Activated CD4-positive, alpha-beta T cell treated with anti-CD3 and anti-CD28 coated beads, Interleukin-2, Interleukin-4, amounts not matched to agents 100 ng/mL and 50 ng/mL, durations not matched to agents 16 hours and 8 hours (primary cell): ENCODE measurements around the gene VAMP2.

Experiments
- DNase-seq: peaks from one replicate; pipeline ENCODE4 v3.0.0-alpha.2; 2020; ENCODE audit warnings: low spot score

Gene VAMP2

GRCh38 chr17:8122924-8123694 lies 39.6 kb downstream of the VAMP2 start:
- DNase-seq = peak; percentile 68

GRCh38 chr17:8122422-8122923 lies 40.3 kb downstream of the VAMP2 start:
- no peak for DNase-seq

GRCh38 chr17:8121681-8122421 lies 40.9 kb downstream of the VAMP2 start:
- peak; percentile 55 for DNase-seq

DNA sequence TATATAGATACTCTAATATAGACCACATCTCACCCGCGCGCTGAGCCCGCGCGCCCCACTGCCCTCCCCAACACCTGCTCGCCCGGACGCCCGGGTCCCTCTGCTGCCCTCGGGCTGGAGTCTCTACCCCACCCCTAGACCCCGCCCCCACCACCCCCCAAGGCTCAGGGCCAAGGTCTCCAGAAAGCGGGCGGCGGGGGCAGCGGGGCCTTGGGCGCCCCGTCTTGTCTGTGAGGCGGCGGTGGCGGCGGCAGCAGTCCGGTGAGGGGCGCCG lies 41.4 kb downstream of the VAMP2 start:
- no peak for DNase-seq

DNA sequence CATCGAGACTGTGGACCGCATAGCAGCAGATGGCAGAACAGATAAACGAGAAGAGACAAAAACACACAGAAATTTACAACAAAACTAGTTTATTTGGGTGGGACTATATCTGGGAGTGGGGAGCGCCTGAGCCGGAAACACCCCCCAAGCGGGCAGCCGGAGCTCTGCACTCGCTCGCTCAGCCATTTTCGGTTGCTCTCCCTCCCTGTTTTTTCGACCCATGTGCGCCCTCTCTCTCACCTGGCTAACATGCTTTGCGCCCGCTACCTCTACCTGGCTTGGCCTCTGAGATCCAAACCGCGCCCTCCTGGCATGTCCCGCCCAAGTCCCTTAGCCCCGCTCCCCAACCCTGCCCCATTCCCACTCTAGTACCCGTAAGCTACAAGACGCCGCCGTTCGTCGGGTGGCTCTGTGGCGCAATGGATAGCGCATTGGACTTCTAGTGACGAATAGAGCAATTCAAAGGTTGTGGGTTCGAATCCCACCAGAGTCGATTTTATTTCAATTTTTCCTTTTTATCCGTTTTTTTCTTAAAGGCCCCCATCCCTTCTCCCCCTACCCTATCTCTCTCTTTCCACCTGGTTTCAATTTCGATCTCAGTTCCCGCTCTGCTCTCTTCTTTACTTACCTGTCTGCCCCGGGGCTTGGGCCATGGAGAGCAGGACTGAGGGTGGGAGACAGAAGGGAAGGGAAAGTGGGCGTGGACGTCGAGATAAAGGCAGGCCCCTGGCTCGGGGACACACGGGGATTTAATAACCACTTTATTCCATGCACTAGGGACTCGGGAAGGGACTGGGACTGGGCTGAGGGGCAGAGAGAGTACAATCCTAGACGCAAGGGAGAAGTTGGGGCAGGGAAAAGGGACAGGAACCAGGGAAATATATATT lies 42.0 kb downstream of the VAMP2 start:
- peak; percentile 88 for DNase-seq

GRCh38 chr17:8119581-8120519 lies 42.9 kb downstream of the VAMP2 start:
- DNase-seq = peak; percentile 93

- peak; percentile 87 for DNase-seq
Observed at GRCh38 chr17:8118769-8119580, 43.8 kb downstream of the VAMP2 start.

GRCh38 chr17:8117980-8118768 lies 44.6 kb downstream of the VAMP2 start, which contains the start of gene ALOXE3:
Gene ALOXE3, minus strand, starts transcription at chr17:8118514. Its CDS starts 524 bp downstream, at chr17:8117990.
- no peak for DNase-seq

DNA sequence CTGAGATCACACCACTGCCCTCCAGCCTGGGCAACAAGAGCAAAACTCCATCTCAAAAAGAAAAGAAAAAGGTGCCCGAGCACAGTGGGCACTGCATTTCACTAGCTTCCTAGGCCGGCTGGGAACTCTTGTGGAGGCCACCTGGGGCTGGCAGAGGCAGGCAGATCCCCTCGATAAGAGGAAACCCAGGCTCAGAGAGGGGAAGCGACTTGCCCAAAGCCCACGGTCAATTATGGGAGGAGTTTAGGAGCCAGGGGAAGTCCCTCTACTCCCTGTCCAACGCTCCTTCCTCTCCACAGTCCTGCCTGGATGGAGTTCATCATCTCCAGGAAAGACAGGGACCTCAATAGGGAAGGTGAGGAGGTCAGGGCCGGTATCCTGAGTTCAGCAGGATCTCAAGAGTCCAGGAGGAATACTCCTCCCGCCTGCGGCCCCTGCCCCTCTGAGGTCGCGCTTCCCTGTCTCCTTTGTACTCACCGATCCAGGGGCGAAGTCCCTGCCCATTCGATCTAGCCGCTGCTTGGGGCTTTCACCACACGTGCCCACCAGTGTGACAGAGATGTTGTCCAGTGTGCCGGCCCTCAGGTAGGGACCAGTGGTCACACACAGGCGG lies 45.3 kb downstream of the VAMP2 start:
- no peak for DNase-seq

GRCh38 chr17:8116776-8117175 lies 46.0 kb downstream of the VAMP2 start:
- DNase-seq = no peak

DNA sequence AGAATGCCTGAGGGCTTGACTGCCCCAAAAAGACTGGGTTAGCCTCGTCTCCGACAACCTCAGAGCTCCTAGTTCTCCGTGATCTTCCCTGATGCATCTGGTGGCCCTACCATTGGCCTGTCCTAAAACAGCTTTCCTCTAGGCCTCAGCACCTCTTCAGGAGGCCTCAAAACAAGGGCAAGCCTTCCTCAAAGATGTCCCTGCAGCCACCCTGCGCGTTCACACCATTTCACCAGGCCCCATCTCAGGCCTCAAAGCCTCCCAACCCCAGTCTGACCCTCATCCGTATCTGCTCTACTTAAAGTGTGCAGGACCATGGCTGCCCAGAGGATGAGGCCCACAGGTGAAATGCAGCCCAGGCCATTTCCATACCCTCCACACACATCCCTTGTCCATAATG lies 51.8 kb downstream of the VAMP2 start:
- DNase-seq = no peak

- no peak for DNase-seq
Observed at GRCh38 chr17:8110456-8110804, 52.3 kb downstream of the VAMP2 start.

- peak; percentile 73 for DNase-seq
Observed at GRCh38 chr17:8109661-8110455, 52.9 kb downstream of the VAMP2 start.
